HG03354 (cell line): Measurements from ENCODE around the gene KIF6.
"Not testable (repeated sequence)": the region's sequence is repeated elsewhere in the genome, so short reads cannot be mapped to it uniquely, and the experiment has no call there.

Source experiments
- ATAC-seq: cut with Tn5 transposase; IDR thresholded peaks from one replicate; pipeline ENCODE4 v1.9.1; 2021; ENCODE audit warnings: mild to moderate bottlenecking; ENCODE audit not compliant: unreplicated experiment, poor library complexity, severe bottlenecking

The KIF6 gene

DNA sequence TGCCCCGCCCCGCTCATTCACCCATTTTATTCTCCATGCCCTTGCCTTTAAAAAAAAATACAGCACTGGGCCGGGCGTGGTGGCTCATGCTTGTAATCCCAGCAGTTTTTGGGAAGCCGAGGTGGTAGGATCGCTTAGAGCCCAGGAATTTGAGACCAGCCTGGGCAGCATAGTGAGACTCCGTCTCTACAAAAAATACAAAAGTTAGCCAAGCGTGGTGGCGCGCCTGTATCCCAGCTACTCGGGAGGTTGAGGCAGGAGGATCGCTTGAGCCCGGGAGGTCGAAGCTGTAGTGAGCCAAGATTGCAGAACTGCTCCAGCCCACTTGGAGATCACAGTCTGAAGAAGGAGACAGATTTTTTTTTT is 407 bp upstream of the KIF6 start:
- no peak for ATAC-seq

DNA sequence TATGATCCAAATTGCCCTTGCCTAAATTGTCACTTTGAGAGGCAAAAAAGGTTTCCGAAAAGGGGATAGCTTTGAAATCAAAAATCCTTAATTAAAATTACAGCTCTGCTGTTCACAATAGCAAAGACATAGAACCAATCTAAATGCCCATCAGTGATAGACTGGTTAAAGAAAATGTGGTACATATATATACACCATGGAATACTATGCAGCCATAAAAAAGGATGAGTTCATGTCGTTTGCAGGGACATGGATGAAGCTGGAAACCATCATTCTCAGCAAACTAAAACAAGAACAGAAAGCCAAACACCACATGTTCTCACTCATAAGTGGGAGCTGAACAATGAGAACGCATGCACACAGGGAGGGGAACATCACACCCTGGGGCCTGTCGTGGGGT is 1.9 kb downstream of the KIF6 start:
- ATAC-seq: not testable (repeated sequence)

GRCh38 chr6:39714802-39715201 is 10.4 kb downstream of the KIF6 start:
- no peak for ATAC-seq

GRCh38 chr6:39707962-39708683 is 17.1 kb downstream of the KIF6 start:
- ATAC-seq: no peak

DNA sequence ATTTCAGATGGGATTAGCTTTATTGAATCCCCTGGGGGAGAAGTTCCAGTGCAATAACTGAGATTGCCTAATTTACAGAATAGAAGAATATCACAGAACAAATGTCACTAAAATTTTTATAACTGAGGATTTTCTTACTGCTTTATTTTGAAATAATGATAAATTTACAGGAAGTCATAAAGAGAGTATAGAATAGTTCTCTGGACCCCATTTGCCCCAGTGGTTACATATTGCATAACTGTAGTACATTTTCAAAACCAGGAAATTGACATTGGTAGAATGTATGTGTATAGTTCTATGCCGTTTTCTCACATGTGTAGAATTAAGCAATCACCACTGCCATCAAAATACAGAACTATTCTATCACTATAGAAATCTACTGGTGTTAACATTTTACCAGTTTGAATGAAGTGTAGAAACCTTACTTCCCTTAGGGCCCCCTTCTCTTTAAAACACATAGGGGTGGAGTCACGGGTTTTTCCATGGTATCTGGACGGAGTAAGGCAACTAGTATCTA is 18.3 kb downstream of the KIF6 start:
- no peak for ATAC-seq

DNA sequence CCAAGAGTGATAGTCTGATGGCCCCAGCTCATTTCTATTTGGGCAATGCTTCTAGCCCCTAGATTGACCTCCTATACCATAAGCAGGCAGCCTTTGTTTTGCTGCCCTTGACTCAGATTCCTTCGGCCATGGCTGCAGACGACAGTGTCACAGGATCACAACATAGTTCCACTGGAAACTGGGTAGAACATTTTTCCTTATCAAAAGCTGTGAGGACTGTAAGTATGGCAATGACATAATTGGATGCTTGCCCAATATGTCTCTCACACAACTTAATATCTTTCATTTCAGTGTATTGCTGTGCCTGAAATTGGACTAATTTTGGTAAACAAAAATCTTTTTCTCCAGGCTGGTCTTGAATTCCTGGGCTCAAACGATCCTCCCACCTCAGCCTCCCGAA is 22.9 kb downstream of the KIF6 start:
- no peak for ATAC-seq

DNA sequence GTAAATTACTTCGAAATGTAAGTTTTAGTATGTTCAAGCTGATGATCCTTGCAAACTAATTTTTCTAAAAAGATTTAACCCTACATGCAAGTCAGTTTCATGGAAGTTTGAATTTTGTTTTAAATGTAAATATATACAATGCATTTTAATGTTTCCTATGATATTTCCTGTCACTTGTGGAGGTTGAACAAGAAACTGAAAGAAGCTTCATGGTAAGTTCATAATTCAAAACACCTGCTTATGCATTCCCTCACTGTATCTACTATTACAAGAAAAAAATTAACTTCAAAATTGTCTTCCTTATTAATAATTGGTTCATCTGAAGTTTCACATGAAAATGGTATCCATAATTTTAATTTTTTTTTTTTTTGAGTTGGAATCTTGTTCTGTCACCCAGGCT is 24.8 kb downstream of the KIF6 start:
- ATAC-seq: no peak

DNA sequence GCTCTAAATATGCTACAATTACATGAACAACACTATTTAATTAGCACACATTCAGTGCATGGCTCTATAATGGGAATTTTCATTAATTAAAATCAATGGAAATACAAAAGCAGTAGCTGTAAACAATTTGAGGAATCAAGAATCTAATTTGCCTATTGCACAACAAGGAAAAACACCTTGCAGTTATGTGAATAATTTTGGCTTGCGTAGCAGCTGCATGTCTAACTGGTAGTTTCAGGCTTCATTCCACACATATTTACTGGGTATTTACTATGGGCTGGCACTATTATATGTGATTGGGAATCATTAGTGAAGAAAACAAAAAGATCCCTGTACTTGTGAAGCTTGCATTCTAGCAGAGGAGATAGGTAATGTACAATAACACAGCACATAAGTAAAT is 26.4 kb downstream of the KIF6 start:
- no peak for ATAC-seq

DNA sequence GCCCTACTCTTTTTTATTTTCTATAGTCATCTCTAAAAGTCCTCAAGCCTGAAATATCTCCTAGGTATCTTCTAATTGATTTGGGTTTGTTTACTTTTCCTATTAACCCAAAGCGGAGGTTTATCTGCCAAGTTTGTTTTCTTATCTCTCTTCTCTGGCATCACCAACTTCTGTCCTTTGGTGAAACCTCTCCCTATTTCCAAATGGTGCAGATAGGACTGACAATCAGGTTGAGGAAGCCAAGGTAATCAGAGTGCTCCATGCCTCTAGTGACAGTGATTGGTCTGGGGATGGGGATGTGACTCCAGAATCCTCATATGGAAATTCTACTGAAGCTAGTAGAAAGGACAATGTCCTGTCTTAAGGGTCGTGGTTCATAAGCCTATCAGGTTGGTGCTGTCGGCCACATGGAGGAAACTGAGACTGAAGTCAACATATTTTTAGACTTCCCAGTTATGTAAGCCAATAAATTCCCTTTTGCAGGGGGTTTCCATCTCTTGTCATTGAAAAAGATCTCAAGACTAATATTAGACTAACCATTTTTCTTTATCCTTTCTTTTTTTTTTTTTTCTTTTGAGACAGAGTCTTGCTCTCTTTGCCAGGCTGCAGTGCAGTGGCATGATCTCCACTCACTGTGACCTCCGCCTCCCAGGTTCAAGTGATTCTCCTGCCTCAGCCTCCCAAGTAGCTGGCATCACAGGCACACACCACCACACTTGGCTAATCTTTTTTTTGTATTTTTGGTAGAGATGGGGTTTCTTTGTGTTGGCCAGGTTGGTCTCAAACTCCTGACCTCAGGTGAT is 28.0 kb downstream of the KIF6 start:
- ATAC-seq: no peak

DNA sequence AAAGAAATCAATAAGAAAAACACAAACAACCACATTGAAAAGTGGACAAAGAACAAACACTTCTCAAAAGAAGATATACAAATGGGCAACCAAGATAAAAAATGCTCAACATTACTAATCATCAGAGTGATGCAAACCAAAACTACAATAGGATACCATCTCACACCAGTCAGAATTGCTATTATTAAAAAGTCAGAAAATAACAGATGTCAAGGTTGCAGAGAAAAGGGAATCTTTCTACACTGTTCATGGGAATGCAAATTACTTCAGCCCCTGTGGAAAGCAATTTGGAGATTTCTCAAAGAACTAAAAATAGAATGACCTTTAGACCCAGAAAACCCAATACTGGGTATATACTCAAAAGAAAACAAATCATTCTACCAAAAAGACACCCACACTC is 29.8 kb downstream of the KIF6 start:
- no peak for ATAC-seq

DNA sequence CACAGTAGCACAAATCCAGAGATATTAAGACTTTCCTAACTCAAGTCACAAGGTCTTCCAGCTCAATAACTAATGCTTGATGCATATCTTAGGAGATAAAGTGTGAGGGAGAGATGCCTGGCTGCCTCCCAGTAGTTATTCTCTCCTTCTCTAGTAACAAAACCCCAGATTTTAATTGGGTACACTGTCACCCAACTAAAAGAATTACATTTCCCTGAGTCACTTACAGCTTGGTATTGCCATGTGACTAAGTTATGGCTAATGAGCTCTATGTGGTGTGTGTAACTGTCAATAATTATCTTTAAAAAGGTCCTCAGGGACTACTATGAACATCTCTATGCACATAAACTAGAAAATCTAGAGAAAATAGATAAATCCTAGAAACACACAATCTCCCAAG is 32.0 kb downstream of the KIF6 start:
- ATAC-seq: no peak

GRCh38 chr6:39688494-39688893 is 36.7 kb downstream of the KIF6 start:
- no peak for ATAC-seq

GRCh38 chr6:39686976-39687375 is 38.2 kb downstream of the KIF6 start:
- ATAC-seq: no peak

GRCh38 chr6:39685938-39686337 is 39.3 kb downstream of the KIF6 start:
- no peak for ATAC-seq

GRCh38 chr6:39685489-39685826 is 39.8 kb downstream of the KIF6 start:
- no peak for ATAC-seq

DNA sequence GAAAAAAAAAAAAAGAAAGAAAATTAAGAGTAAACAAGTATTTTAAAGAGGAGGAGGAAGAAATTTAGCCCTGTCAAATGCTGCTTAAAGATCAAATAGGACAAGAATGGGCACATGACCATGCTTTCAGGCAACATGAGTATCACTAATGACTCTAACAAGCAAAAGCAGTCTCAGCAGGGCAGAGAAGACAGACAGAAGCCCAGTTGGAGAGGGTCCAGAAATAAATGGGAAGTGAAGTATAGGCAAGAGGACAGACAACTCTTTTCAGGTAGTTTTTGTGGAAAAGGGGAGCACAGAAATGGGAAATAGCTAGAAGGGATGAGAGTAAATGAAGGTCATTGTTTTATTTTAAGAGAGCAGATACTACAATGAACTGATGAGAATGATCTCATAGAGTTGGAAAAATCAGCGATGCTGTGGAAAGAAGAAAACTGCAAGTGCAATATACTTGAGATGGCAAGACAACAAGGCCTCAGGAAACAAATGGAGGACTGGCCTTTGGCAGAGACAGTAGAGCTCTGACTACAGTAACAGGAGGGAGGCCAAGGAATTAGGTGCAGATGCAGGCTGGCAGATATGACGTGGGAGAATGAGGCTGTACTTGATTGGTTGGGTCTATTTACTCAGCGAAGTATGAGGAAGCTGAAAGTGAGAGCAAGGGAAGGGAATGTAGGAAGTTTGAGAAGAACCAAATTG is 40.3 kb downstream of the KIF6 start:
- ATAC-seq: no peak

GRCh38 chr6:39681674-39682121 is 43.5 kb downstream of the KIF6 start:
- no peak for ATAC-seq

GRCh38 chr6:39678914-39679313 is 46.3 kb downstream of the KIF6 start:
- ATAC-seq: no peak

GRCh38 chr6:39677318-39677717 is 47.9 kb downstream of the KIF6 start:
- ATAC-seq: not testable (repeated sequence)

GRCh38 chr6:39670519-39670918 is 54.7 kb downstream of the KIF6 start:
- no peak for ATAC-seq

DNA sequence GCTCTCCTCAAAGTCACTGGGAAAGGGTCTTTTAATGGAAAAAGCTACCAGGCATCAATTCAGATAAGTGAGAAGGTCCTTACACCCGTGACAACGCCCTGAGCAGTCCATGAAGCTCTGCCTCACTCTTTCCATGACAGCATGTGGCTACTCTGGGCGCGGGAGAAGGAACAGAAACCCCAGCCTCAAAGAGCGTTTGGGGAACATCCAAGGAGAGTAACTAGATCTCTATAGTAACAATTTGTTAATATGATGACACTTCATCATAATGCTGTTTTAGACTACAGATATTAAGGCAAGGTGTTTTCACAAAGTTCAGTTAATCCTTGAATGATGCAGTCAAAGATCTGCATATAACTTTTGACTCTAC is 55.2 kb downstream of the KIF6 start:
- no peak for ATAC-seq
